Measurements from ENCODE around the gene P3H2. TPM values are rescaled to one million over a fixed set of nuclear protein-coding genes. Genes with fewer than 3 reads are reported as not detected.

Gene P3H2
- total and polyA plus RNA-seq, 2 experiments from 2014 or later, result 8.2 to 24.2 TPM

GRCh38 chr3:189988854-189989253 is 131.8 kb downstream of the P3H2 start:
- no peak for TF ChIP-seq JUNB (IDR thresholded peaks at IDR 0.05; ENCODE audit: unreplicated experiment)
- no peak for TF ChIP-seq EZH2phosphoT487 (IDR thresholded peaks at IDR 0.05; ENCODE audit: unreplicated experiment)
- no peak for TF ChIP-seq ZNF462 (CRISPR knock-in tag; IDR thresholded peaks at IDR 0.05)
- no peak for TF ChIP-seq CTCF (conservative IDR thresholded peaks at IDR 0.05; ENCODE audit: low read depth in 2 of 2)
- no peak for TF ChIP-seq ETS1 (IDR thresholded peaks at IDR 0.05)
- no peak for TF ChIP-seq CREB1 (CRISPR knock-in tag; IDR thresholded peaks at IDR 0.05; ENCODE audit: low read depth)
- H3K4me3 Mint-ChIP-seq, result no peak overlapping the region
- Histone ChIP-seq H2AFZ (no peak overlapping the region), H3K9me2 (ENCODE audit: insufficient read depth) (no peaks in the 10 kb centered on the region), H3K4me1 (ENCODE audit: insufficient read depth) (peaks cover 40% of the 10 kb centered on the region), H3K27ac (ENCODE audit: low read depth) (no peak overlapping the region; the same call in 1 of the 2 replicates), H3K79me2 (replicated peaks; ENCODE audit: insufficient read depth) (no peaks in the 10 kb centered on the region), H4K20me1 (replicated peaks; ENCODE audit: insufficient read depth) (no peaks in the 10 kb centered on the region), H3K4me3 (no peak overlapping the region), H3K27me3 (ENCODE audit: insufficient read depth) (no peaks in the 10 kb centered on the region), H3K4me2 (no peak overlapping the region), H3K36me3 (ENCODE audit: insufficient read depth) (no peaks in the 10 kb centered on the region), H3F3A (replicated peaks; ENCODE audit: low read depth) (no peaks in the 10 kb centered on the region)
- no peaks in the 10 kb centered on the region for H3K9me3 Mint-ChIP-seq
- ATAC-seq (no peak), DNase-seq (ENCODE audit: low spot score) (no peak)
- no peaks in the 10 kb centered on the region for H3K27me3 Mint-ChIP-seq (ENCODE audit: insufficient read depth, low read depth, poor library complexity)
- peak overlapping the region; percentile 56 for H3K27ac Mint-ChIP-seq
- peaks cover 15% of the 10 kb centered on the region; the same call in 2 of the 3 replicates for H3K36me3 Mint-ChIP-seq (ENCODE audit: low read depth)
- H3K4me1 Mint-ChIP-seq, result peaks cover 43% of the 10 kb centered on the region

All from GM23338 (cell line).